HG02970 (cell line): Measurements from ENCODE around the gene SENP8.
"Not testable (repeated sequence)": the region's sequence is repeated elsewhere in the genome, so short reads cannot be mapped to it uniquely, and the experiment has no call there.

Source experiments
- ATAC-seq: cut with Tn5 transposase; IDR thresholded peaks from one replicate; pipeline ENCODE4 v1.9.1; 2021; ENCODE audit warnings: mild to moderate bottlenecking, moderate library complexity, moderate number of reproducible peaks; ENCODE audit not compliant: unreplicated experiment, low FRiP score

Gene SENP8

GRCh38 chr15:72154316-72154715, 36.1 kb downstream of the SENP8 start:
- ATAC-seq, result no peak

- no peak for ATAC-seq
Measured at GRCh38 chr15:72155003-72155621, 36.9 kb downstream of the SENP8 start.

- ATAC-seq, result peak; percentile 75
Measured at GRCh38 chr15:72155635-72156616, 37.7 kb downstream of the SENP8 start.

GRCh38 chr15:72156928-72157327, 38.7 kb downstream of the SENP8 start:
- ATAC-seq, result no peak

- no peak for ATAC-seq
Measured at GRCh38 chr15:72160696-72161245, 42.6 kb downstream of the SENP8 start.

GRCh38 chr15:72161361-72162132, 43.3 kb downstream of the SENP8 start:
- no peak for ATAC-seq

- no peak for ATAC-seq
Measured at GRCh38 chr15:72162569-72162968, 44.4 kb downstream of the SENP8 start.

- no peak for ATAC-seq
Measured at GRCh38 chr15:72163719-72164118, 45.5 kb downstream of the SENP8 start.

- no peak for ATAC-seq
Measured at GRCh38 chr15:72166716-72167417, 48.7 kb downstream of the SENP8 start.

GRCh38 chr15:72167445-72167844, 49.2 kb downstream of the SENP8 start:
- ATAC-seq, result no peak

- ATAC-seq, result no peak
Measured at GRCh38 chr15:72168131-72168807, 50.1 kb downstream of the SENP8 start.

- no peak for ATAC-seq
Measured at GRCh38 chr15:72168808-72169190, 50.6 kb downstream of the SENP8 start.

- no peak for ATAC-seq
Measured at GRCh38 chr15:72169236-72169920, 51.2 kb downstream of the SENP8 start.

GRCh38 chr15:72169921-72170611, 51.9 kb downstream of the SENP8 start:
- ATAC-seq, result no peak

GRCh38 chr15:72170691-72171090, 52.5 kb downstream of the SENP8 start:
- ATAC-seq, result no peak

GRCh38 chr15:72171978-72172377, 53.8 kb downstream of the SENP8 start:
- not testable (repeated sequence) for ATAC-seq

- ATAC-seq, result no peak
Measured at GRCh38 chr15:72172796-72173195, 54.6 kb downstream of the SENP8 start.

- ATAC-seq, result no peak
Measured at GRCh38 chr15:72173401-72173800, 55.2 kb downstream of the SENP8 start.
